Hepatocyte (in vitro differentiated cells): Measurements from ENCODE around the gene BAIAP2L1. TPM values are rescaled to one million over a fixed set of nuclear protein-coding genes. Genes with fewer than 3 reads are reported as not detected.
A peak's percentile ranks its signal among the peaks of the same experiment; 100 is the strongest.

ENCODE experiments used
- DNase-seq: peaks from one replicate; pipeline ENCODE4 v3.0.0-alpha.2; 2016; ENCODE audit warnings: low spot score
- H2AFZ ChIP-seq: fragments of 200-600 bp; sonication (generic); 2 replicates; pipeline ENCODE4 v1.6.0; 2016; ENCODE audit warnings: antibody characterized with exemption, mild to moderate bottlenecking
- H3K27ac ChIP-seq: fragments of 200-600 bp; sonication (generic); 2 replicates; pipeline ENCODE4 v1.5.1; 2016; ENCODE audit warnings: mild to moderate bottlenecking
- H3K27me3 ChIP-seq: fragments of 200-600 bp; sonication (generic); 2 replicates; pipeline ENCODE4 v1.6.1; 2016
- H3K36me3 ChIP-seq: fragments of 200-600 bp; sonication (generic); replicated peaks from 2 replicates; pipeline ENCODE4 v1.5.1; 2016; ENCODE audit warnings: low read depth; ENCODE audit not compliant: insufficient read depth
- H3K4me1 ChIP-seq: fragments of 200-600 bp; sonication (generic); 2 replicates; pipeline ENCODE4 v1.5.1; 2016; ENCODE audit warnings: mild to moderate bottlenecking, moderate library complexity; ENCODE audit not compliant: insufficient read depth
- H3K4me2 ChIP-seq: fragments of 200-600 bp; sonication (generic); 2 replicates; pipeline ENCODE4 v1.6.0; 2016
- H3K4me3 ChIP-seq: fragments of 200-600 bp; sonication (generic); 2 replicates; pipeline ENCODE4 v1.5.1; 2016; ENCODE audit warnings: mild to moderate bottlenecking
- H3K79me2 ChIP-seq: fragments of 200-600 bp; sonication (generic); 2 replicates; pipeline ENCODE4 v1.6.0; 2017; ENCODE audit warnings: mild to moderate bottlenecking
- H3K9me2 ChIP-seq: fragments of 200-600 bp; sonication (generic); replicated peaks from 2 replicates; pipeline ENCODE4 v1.6.0; 2017; ENCODE audit warnings: mild to moderate bottlenecking; ENCODE audit not compliant: insufficient read depth
- H3K9me3 ChIP-seq: fragments of 200-600 bp; sonication (generic); 2 replicates; pipeline ENCODE4 v1.5.1; 2016; ENCODE audit warnings: low read depth, mild to moderate bottlenecking
- H4K20me1 ChIP-seq: fragments of 200-600 bp; sonication (generic); 2 replicates; pipeline ENCODE4 v1.6.0; 2016; ENCODE audit warnings: mild to moderate bottlenecking; ENCODE audit not compliant: insufficient read depth, poor library complexity, severe bottlenecking
- CTCF ChIP-seq: fragments of 200-600 bp; sonication (generic); IDR thresholded peaks from 2 replicates; pipeline ENCODE4 v1.5.1; 2016; ENCODE audit warnings: antibody characterized with exemption, mild to moderate bottlenecking; ENCODE audit not compliant: poor library complexity
- EZH2 ChIP-seq: fragments of 200-600 bp; sonication (generic); IDR thresholded peaks from 2 replicates; pipeline ENCODE4 v1.6.1; 2016; ENCODE audit warnings: antibody characterized with exemption, mild to moderate bottlenecking, borderline replicate concordance
- EZH2phosphoT487 ChIP-seq: fragments of 200-600 bp; sonication (generic); IDR thresholded peaks from one replicate; pipeline ENCODE4 v1.6.1; 2018; ENCODE audit warnings: antibody characterized with exemption, mild to moderate bottlenecking, low read depth, moderate library complexity; ENCODE audit not compliant: unreplicated experiment, severe bottlenecking
- WGBS: methylation state at CpG from one replicate; pipeline ENCODE4 v1.1.6; 2016; ENCODE audit warnings: low lambda C conversion rate; ENCODE audit errors: missing lambda C conversion rate; 5-methylcytosine and 5-hydroxymethylcytosine counted together
- polyA plus RNA-seq: library from polyadenylated mRNA; unstranded; fragments of >200 nt; fragmentation: Nextera tagmentation; extraction: Ambion mirVana; gene quantifications from 2 replicates; pipeline ENCODE4 v1.2.1, GENCODE V29; 2016
- total RNA-seq: library from RNA; depleted of rRNA; stranded (reverse); fragments of >200 nt; gene quantifications from 2 replicates; pipeline ENCODE4 v1.2.3, GENCODE V29; 2014

Gene BAIAP2L1
- total and polyA plus RNA-seq, 2 experiments from 2014 or later, result 25.4 to 32.0 TPM

GRCh38 chr7:98396768-98397167 is 4.1 kb downstream of the BAIAP2L1 start:
- TF ChIP-seq CTCF, result no peak
- TF ChIP-seq EZH2, result no peak
- no peak for TF ChIP-seq EZH2phosphoT487
- Histone ChIP-seq H3K4me2 (no peak overlapping the region), H3K79me2 (peaks cover 80% of the 10 kb centered on the region), H3K9me3 (no peaks in the 10 kb centered on the region), H4K20me1 (no peaks in the 10 kb centered on the region), H3K27ac (no peak overlapping the region), H3K4me1 (peaks cover 23% of the 10 kb centered on the region), H3K9me2 (no peaks in the 10 kb centered on the region), H3K27me3 (no peaks in the 10 kb centered on the region), H3K4me3 (no peak overlapping the region), H3K36me3 (no peaks in the 10 kb centered on the region), H2AFZ (no peak overlapping the region)
- no peak for DNase-seq
- 96% methylated on average over 2 of the region's 2 CpGs for WGBS

- H3K4me3 ChIP-seq, result no peak overlapping the region
- no peak overlapping the region for H2AFZ ChIP-seq
- H3K9me2 ChIP-seq, result no peaks in the 10 kb centered on the region
- no peak overlapping the region for H3K27ac ChIP-seq
- peaks cover 23% of the 10 kb centered on the region for H3K4me1 ChIP-seq
- no peaks in the 10 kb centered on the region for H3K27me3 ChIP-seq
- peaks cover 88% of the 10 kb centered on the region for H3K79me2 ChIP-seq
- 98% methylated on average over 3 of the region's 3 CpGs for WGBS
- no peak for DNase-seq
- TF ChIP-seq EZH2 (no peak), CTCF (no peak), EZH2phosphoT487 (no peak)
- H3K36me3 ChIP-seq, result no peaks in the 10 kb centered on the region
- no peak overlapping the region for H3K4me2 ChIP-seq
- no peaks in the 10 kb centered on the region for H3K9me3 ChIP-seq
- no peaks in the 10 kb centered on the region for H4K20me1 ChIP-seq
Measured at GRCh38 chr7:98395951-98396350, 4.9 kb downstream of the BAIAP2L1 start.

DNA sequence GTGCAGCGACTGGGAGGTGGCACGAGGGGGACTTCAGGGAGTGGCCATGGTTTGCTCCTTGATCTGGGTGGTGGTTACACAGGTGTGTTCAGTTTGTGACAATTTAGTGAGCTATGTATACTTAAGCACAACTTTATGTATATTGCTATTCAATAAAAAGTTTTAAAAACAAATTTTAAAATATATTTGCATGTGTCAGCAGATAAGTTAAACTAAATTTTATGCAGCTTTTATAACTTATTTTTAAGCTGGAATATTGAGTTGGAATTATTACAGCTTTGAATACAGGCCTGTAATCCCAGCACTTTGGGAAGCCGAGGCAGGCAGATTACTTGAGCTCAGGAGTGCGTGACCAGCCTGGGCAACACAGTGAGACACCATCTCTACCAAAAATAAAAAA is 5.4 kb downstream of the BAIAP2L1 start:
- no peaks in the 10 kb centered on the region for H4K20me1 ChIP-seq
- TF ChIP-seq EZH2phosphoT487, result no peak
- no peak for TF ChIP-seq CTCF
- TF ChIP-seq EZH2, result no peak
- H3K9me2 ChIP-seq, result no peaks in the 10 kb centered on the region

GRCh38 chr7:98394377-98394836 is 6.5 kb downstream of the BAIAP2L1 start:
- WGBS, result 74% methylated on average over 5 of the region's 5 CpGs
- Histone ChIP-seq H3K27me3 (no peaks in the 10 kb centered on the region), H3K36me3 (no peaks in the 10 kb centered on the region), H3K9me2 (no peaks in the 10 kb centered on the region), H3K27ac (no peak overlapping the region), H2AFZ (no peak overlapping the region), H3K9me3 (no peaks in the 10 kb centered on the region), H3K79me2 (peaks cover 93% of the 10 kb centered on the region), H3K4me2 (no peak overlapping the region), H3K4me1 (peaks cover 22% of the 10 kb centered on the region), H3K4me3 (no peak overlapping the region), H4K20me1 (no peaks in the 10 kb centered on the region)
- DNase-seq, result peak; percentile 24
- TF ChIP-seq CTCF (no peak), EZH2phosphoT487 (no peak), EZH2 (no peak)

More for the DNA sequence above, 5.4 kb downstream of the BAIAP2L1 start:
- H3K27me3 ChIP-seq, result no peaks in the 10 kb centered on the region
- H2AFZ ChIP-seq, result no peak overlapping the region
- H3K4me1 ChIP-seq, result peaks cover 23% of the 10 kb centered on the region
- peaks cover 92% of the 10 kb centered on the region for H3K79me2 ChIP-seq
- no peak for DNase-seq
- 94% methylated on average over 4 of the region's 4 CpGs for WGBS
- no peak overlapping the region for H3K27ac ChIP-seq
- no peak overlapping the region for H3K4me3 ChIP-seq
- H3K36me3 ChIP-seq, result no peaks in the 10 kb centered on the region
- H3K4me2 ChIP-seq, result no peak overlapping the region
- H3K9me3 ChIP-seq, result no peaks in the 10 kb centered on the region
